NT2/D1 (cell line): Measurements from ENCODE around the gene SPHKAP.

ENCODE experiments used
- YY1 ChIP-seq: IDR thresholded peaks from 2 replicates; pipeline ENCODE4 v1.6.1; 2011; ENCODE audit not compliant: insufficient read length, insufficient read depth
- ZNF274 ChIP-seq: IDR thresholded peaks from 2 replicates; pipeline ENCODE4 v1.6.1; 2011; ENCODE audit warnings: mild to moderate bottlenecking, low read depth, low read length

GRCh38 chr2:228072669-228073068 is 108.8 kb downstream of the SPHKAP start:
- TF ChIP-seq ZNF274 (no peak), YY1 (no peak)
